RKO (cell line): Measurements from ENCODE around the gene HAGHL.
A peak's percentile ranks its signal among the peaks of the same experiment; 100 is the strongest.
"Not testable (repeated sequence)": the region's sequence is repeated elsewhere in the genome, so short reads cannot be mapped to it uniquely, and the experiment has no call there.

ENCODE experiments used
- DNase-seq: peaks from one replicate; pipeline ENCODE4 v3.0.0-alpha.2; 2016; ENCODE audit warnings: low spot score

Gene HAGHL

DNA sequence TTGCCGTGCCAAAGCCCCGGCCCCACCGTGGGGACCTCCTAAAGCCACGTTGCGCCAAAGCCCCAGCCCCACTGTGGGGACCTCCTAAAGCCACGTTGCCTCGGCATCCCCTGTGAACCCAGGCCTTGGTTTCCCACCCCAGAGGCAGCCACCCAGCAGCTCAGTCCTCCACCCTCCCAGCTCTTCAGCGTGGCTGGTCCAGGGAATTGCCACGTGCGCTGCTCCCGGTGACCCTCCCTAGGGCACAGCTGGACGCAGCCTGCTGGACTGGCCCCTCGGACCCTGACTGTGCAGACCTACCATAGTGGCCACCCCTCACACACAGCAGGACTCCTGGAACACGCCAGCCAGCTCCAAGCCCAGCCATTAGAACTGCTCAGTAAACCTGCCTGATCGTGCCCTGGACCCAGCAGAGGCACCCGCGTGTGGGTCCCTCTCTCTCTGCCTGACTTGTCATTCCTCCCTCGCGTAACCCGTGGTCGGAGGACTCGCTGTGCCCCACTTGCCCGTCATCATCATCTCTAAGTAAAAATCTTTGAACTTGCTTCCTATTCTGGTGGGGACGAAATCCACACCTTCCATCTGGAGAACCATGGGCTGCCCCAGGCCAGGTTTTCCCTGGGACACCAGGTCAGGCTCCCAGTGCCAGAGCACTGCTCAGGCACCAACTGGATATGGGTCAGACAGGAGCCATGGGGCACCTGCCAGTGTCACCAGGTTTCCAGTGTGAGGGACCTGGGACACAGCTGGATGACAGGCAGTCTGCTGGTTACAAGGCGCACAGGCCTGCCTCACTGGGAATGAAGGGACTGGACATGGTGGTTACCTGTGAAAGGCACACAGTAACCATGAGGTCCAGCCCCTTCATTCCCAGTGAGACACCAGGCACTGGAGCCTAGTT is 8.3 kb downstream of the HAGHL start:
- DNase-seq, result no peak

GRCh38 chr16:735982-736453 is 9.1 kb downstream of the HAGHL start:
- DNase-seq, result no peak

DNA sequence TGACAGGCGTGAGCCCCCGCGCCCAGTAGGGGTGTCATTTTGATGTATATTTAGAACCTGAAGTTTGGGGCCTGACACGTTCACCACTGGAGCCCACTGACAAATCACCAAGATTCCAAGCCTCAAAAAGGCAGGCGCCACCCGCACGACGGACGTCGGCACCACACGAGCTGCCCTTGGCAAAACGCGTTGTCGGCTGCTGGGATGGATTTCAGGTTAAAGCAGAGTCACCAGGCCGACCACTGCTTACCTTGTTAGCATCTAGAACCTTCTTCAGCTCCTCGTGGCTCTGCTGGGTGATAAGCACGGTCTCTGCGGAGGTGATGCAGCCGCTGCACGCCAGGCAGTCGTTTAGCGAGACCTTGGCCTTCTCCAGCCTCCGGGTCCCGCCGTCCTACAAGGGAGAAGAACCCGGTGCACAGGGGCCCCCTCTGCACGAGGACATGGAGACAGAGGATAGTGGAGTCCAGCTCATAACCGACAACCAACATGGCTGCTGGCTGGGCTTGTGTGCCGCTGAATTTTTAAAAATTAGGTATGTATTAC is 10.1 kb downstream of the HAGHL start:
- DNase-seq, result no peak

GRCh38 chr16:739560-740458 is 12.9 kb downstream of the HAGHL start:
- DNase-seq, result no peak

DNA sequence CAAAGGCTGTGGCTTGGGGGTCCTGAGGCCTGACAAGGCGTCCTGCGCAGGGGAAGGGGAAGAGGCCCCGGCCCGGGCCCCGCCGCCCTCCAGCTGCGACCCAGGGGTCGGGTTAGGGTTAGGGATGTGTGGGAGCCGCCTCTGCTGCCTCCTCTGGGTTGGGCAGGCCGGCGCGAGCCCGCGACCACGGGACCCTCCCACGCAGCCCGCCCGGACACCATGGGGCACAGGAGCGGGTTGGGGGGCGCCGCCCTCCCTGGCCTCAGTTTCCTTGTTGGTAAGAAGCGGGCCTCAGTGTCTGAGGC is 13.5 kb downstream of the HAGHL start:
- no peak for DNase-seq

GRCh38 chr16:740764-741505 is 14.0 kb downstream of the HAGHL start, which contains the start of gene CIAO3:
Gene CIAO3 (minus strand): TSS chr16:740997. CDS start chr16:740985, 12 bp downstream.
- peak; percentile 92 for DNase-seq

DNA sequence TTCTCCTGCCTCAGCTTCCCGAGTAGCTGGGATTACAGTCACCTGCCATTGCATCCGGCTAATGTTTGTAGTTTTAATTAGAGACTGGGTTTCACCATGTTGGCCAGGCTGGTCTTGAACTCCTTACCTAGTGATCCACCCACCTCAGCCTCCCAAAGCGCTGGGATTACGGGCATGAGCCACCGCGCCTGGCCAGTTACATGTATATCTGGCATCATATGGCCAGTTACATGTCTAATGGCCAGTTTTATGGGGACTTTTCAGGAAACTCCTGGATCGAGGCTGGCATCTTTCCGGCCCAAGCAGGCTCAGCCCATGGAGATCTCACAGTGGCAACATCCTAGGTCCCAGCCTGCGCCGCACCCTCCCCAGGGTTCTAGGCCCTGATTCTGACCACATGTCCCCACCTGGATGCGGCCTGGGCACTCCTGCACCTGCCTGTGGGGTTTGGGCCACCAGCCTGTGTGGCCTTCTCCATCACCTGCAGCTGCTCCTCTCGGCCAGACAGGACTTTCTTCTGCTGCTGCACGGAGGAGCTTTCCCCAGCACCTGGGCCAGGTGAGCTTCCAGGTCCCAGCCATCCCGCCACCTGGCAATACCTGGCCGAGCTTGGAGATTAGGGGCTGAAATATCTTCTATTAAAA is 15.2 kb downstream of the HAGHL start:
- DNase-seq, result no peak

DNA sequence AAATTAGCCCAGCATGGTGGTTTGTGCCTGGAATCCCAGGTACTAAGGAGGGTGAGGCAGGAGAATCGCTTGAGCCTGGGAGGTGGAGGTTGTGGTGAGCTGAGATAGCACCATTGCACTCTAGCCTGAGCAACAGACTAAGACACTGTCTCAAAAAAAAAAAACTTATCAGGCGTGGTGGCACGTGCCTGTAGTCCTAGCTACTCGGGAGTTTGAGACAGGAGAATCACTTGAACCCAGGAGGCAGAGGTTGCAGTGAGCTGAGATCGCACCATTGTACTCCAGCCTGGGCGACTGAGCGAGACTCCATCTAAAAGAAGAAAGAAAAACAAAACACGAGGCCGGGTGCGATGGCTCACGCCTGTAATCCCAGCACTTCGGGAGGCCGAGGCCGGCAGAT is 16.0 kb downstream of the HAGHL start:
- not testable (repeated sequence) for DNase-seq

GRCh38 chr16:743794-744500 is 17.0 kb downstream of the HAGHL start:
- DNase-seq, result no peak

- no peak for DNase-seq
These were observed 18.8 kb downstream of the HAGHL start for GRCh38 chr16:745739-746138.

GRCh38 chr16:746637-747036 is 19.7 kb downstream of the HAGHL start:
- no peak for DNase-seq

DNA sequence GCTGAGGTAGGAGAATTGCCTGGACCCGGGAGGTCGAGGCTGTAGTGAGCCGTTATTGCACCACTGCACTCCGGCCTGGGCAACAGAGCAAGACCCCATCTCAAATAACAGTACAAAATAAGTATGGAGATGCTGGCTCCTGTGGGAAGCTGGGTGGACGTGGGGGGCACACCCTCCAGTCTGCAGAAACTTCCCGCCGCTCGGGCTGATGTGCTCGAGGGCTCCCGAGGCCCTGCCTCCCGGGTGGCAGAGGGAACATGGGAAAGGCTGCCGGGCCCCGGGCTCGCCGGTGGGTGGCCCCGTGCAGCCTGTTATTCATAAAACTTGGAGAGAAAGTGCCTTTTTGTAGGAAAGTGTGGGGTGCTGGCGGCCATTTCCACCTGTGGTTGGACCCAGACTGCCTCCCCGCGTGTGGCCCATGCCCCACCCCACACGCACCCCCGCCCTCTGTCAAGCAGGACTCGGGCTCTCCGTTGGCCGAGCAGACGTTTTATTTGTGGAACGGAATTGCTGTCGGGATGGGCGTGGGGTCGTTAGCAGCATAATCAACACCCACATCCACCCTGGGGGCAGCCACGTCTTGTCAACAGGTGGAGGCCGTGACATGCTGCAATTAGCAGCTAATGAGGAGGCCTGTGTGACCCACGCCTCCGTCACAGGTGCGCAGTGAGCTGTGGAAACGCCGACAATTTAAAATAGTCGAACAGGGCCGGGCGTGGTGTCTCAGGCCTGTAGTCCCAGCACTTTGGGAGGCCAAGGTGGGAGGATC is 21.3 kb downstream of the HAGHL start:
- DNase-seq, result no peak

- DNase-seq, result no peak
These were observed 22.1 kb downstream of the HAGHL start for GRCh38 chr16:749010-749409.

GRCh38 chr16:750485-750884 is 23.6 kb downstream of the HAGHL start:
- no peak for DNase-seq

GRCh38 chr16:751152-752006 is 24.5 kb downstream of the HAGHL start:
- DNase-seq, result no peak

DNA sequence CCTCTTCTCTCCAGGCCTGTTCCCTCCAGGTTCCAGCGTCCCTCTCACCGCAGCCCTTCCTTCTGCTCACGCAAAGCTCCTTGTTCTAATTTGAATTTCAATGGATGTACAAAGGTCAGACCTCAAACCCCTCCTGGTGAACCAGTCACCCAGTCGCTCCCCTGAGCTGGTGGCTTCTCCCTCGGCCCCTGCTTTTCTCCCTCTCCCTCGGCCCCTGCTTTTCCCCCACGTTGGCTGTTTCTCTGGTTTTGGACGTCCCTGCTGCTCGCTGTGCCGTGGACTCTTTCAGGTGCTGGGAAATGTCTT is 25.1 kb downstream of the HAGHL start:
- DNase-seq, result no peak

- DNase-seq, result not testable (repeated sequence)
These were observed 27.3 kb downstream of the HAGHL start for GRCh38 chr16:754121-754607.

DNA sequence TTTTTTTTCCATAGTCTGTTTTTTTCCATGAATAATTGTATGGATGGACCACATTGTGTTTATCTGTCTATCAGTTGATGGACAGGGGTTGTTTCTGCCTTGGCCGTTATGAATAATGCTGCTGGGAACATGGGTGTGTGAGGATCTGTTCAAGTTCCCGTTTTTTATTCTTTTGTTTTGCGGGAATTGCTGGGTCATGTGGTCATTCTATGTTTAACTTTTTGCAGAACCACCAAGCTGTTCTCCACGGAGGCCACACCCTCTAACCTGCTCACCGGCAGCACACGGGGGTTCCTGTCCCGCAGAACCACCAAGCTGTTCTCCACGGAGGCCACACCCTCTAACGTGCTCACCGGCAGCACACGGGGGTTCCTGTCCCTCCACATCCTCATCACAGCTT is 27.8 kb downstream of the HAGHL start:
- DNase-seq, result no peak

DNA sequence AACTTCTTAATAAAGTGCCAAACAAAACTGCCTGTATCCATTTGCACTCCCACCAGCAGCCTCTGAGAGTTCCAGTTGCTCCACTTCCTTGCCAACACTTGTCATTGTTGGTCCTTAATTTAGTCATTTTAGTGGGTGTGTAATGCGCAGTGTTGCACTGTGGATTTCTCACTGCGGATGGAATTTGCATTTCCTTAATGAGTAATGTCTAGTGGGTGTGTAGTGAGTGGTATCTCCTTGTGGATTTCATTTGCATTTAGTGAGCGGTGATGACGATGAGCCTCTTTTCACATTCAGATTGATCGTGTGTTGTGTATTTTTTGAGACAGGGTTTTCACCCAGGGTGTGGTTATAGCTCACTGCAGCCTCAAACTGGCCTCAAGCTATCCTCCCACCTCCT is 29.5 kb downstream of the HAGHL start:
- no peak for DNase-seq
